ENCODE results near the gene CBS.
"Not testable (repeated sequence)": the region's sequence is repeated elsewhere in the genome, so short reads cannot be mapped to it uniquely, and the experiment has no call there.

The CBS gene

DNA sequence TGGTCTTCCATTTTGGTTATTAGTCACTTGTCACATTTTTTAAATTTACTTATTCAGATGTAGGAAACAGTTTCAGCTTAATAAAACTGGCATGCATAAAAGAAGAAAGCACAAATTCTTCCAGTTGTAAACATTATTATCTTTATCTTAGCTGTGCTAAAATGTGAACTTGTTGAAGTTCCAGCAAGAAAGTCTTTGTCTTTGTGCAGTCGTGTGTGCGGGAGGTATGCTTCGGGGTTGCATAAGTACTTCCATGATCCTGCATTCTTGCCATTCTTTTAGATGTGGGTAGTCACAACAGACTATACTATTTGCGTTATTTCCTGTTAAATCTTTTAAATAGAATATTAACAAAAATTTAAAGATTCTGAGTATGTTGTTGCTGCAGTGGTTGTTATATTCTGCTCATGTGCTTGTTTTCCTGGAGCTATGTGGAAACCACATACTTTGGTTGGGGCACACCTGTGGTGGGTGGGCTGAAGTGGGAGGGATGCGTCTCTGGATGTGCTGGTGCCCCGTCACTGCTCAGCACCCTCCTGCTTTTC is 49.9 kb downstream of the CBS start:
- no peak for DNase-seq (ENCODE audit: low read depth, low spot score)

DNA sequence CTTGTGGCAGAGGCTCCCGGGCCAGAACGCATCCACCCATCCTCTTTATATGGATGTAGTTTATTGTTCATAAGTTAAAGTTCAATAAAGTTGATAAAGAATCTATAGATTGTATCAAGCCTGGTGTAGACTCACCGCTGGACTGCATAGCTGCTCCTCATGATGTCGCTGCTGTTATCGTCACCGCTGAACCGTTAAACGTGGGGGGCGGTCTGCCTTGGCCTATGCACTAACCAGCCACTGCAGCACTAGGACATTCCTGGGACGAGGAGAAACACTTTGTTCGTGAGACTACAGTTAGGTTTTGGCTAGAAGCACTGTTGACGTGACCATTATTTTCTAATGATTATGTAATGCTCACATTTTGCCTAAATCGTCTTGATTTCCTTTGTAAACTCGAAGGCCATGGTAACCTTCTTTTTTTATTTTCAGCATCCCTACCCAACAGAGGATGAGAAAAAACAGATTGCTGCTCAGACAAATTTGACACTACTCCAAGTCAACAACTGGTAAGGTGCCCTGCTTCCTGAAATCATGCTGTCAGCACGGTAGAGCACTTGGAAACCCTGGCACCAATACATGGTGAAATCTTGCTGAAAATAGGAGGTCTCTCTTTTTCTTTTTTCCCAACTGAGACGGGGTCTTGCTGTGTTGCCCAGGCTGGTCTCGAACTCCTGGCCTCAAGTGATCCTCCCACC is 51.0 kb downstream of the CBS start:
- no peak for DNase-seq (ENCODE audit: low read depth, low spot score)

DNA sequence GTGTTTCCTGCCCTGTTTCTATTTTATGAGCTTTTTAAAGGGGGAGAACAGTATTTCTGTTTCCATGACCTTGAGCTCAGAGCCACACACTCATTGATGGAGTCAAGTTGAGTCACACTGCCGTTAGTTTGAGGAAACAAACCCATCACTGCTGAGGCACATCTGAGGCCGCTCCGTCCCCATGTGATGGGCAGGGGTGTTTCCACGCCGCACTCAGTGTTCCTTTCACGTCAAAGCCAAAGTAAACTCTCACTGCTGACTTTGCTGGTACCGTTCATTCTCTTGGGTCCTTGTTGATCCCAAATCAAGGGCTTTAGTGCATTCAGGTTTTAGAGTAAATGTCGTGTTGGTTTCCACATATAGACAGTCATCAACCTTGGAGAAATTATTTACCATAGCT is 52.5 kb downstream of the CBS start:
- DNase-seq (ENCODE audit: low read depth, low spot score), result no peak

DNA sequence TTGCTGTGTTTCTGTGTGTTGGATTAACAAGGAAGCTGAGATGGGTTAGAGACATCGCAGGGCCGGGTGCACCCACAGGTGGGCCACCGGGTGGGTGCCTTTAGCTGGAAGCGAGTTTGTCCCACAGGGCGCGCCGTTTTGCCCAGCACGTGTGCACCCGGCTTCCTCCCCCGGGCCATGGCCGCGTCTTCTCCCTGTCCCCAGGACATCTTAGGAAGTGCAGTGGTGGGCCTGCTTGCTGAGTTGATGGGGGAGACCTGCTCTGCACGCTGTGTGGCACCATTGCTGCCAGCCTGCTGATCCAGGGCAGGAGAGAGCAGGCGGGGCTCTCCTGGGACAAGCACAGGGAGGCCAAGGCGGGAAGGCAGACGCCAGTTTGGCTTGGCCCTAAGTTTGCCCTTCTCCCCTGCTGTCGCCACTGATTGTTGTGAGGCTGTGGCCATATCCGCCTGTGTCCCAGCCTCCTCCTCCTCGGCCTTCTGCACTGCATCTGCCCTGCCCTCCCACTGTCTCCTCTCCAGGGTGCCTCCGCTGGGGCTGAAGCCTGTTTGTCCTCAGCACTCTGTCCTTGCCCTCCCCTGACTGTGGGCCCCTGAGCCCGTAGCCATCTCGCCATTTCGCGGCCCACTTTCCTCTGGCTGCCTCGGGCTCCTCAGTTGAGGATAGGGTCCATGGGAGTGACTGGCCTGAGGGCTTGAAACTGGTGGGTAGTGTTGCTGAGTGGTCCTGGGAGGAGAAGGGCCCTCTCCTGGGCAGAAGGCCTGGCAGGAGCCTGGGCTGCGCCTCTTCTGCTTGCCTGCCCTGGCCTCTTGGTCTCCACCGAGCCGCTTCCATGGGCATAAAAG is 53.7 kb downstream of the CBS start:
- no peak for DNase-seq (ENCODE audit: low read depth, low spot score)

DNA sequence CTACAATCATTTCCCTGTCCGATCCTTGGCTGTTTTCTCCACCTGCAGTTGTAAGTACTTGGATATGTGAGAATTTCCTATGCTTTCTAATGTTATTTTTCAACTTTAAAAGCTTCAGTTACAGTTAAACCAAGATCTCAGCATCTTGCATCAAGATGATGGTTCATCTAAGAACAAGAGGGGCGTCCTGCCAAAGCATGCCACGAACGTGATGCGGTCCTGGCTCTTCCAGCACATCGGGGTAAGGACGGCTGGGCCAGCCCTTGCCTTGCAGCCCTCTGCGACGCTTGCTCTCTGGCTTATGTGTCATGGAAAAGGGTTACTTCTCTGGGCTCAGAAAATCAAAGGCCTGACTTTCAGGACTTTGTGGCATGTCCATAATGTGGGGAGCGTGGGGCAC is 54.4 kb downstream of the CBS start:
- DNase-seq (ENCODE audit: low read depth, low spot score), result no peak

DNA sequence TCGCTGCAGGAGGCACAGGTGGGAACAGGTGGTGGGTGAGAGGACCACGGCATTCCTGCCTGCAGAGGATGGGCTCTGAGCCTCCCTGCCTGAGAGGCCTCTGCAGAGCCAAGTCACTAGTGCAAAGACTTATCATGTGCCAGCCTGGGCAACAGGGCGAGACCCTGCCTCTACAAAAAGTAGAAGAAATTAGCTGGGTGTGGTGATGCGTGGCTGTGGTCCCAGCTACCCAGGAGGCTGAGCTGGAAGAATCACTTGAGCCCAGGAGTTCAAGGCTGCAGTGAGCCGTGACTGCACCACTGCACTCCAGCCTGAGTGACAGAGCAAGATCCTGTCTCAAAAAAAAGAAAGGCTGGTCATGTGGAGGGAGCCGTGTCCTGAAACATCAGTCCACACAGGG is 54.9 kb downstream of the CBS start:
- DNase-seq (ENCODE audit: low read depth, low spot score), result no peak

DNA sequence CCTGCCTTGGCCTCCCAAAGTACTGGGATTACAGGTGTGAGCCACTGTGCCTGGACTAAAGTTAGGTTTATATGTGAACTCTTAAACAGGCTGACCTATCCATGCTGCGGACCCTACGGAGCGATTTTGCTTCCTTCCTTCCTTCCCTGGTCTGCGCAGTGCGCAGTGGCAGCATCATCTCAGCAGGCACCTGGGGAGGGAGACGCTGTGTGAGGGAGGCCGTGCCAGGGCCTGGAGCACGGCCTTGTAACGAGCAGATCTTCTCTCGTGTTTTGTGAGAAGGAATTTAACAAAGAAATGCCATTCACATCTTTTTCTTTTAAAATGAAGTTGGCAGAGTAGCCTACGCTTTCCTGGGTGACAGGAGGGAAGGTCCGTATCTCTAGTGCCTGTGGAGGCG is 55.5 kb downstream of the CBS start:
- no peak for DNase-seq (ENCODE audit: low read depth, low spot score)

DNA sequence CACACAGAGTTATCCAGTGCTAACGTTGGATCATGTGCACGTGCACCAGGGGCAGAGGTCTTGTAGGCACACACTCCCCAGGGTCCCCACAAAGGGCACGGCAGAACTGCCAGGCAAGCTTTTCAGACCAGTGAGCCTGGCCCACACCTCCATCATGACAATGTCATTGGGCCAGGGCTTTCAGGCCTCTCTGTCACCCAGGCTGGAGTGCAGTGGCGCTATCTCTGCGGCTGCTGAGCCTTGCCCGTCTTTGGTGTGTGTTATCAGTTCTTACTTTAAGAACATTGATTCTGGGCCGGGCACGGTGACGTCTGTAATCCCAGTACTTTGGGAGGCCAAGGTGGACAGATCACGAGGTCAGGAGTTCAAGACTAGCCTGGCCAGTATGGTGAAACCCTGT is 57.1 kb downstream of the CBS start:
- DNase-seq (ENCODE audit: low read depth, low spot score), result no peak

DNA sequence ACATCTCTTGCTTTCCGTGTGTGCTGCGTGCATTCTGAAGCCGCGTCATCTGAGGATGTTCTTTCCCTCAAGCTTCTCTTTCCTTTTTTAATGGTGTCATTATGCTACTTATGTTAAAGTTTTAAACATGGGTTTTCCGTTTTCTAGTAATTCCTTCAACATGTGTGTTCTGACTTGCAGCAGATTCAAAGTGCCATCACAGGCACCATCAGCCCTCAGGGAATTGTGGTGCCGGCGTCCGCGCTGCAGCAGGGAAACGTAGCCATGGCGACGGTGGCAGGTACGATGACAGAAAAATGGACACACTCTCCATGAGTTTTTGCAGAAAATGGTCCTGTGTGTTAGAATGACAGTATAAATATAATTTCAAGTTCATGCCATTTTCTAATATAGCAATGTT is 58.9 kb downstream of the CBS start:
- no peak for DNase-seq (ENCODE audit: low read depth, low spot score)

DNA sequence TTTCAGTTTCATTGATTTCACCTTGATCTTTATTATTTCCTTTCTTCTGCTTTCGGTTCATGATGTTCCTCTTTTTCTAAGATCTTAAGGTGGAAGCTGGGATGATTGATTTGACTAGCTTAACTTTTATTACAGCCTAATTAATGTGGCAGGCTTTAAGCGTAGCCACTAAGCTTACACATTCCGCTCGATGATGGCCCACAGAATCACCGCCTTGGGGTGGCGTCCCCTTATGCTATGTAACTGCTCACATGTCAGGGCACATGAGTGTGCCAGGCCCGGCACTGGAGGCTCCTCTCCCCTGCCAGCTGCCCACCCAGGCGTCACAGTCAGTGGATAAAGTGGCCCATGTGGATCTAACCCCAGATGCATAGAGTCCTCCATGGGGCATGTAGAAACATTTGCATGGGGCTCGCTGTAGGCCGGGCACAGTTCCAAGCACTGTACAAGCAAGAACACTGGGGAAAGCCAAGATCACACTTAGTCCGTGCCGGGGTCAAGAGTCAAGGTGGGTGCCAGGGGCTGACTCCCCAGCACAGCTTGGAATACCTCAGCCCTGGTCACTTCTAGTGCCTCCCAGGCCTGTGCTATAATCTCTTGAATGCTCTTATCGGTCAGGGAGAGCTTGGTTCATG is 59.6 kb downstream of the CBS start:
- DNase-seq (ENCODE audit: low read depth, low spot score), result no peak

DNA sequence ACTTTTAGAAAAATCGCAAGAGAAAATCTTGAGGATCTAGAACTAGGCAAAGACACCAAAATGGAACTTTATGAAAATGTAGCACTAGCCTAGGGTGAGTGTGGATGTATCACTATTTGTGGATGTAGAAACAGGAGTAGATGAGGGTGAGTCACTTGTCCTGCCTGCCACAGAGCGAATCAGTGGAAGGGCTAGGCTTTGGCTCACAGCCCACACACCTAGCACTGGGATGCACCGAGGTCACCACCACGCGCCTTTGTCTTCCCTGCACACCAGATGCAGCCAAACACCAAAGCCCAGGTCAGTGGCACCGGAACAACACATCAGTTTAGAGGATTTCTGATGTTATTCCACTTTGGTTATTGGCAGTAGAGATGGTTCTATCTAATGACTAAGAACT is 63.0 kb downstream of the CBS start:
- no peak for DNase-seq (ENCODE audit: low read depth, low spot score)

DNA sequence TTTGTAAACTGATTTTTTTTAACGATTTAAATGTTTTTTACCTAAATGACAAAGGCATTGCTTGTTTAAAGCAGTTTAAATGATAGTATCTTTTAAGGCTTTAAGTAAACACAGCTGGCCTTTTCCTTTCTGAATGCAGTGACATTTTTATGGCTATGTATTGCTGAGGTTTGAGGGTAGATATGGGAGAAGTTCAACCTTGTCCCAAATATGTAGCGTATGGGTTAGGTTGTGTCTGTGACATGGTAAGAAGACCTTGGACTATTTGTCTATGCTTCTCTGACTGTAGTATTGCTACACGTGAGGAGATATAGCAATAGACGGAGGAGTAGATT is 68.8 kb downstream of the CBS start:
- DNase-seq (ENCODE audit: low read depth, low spot score), result no peak

DNA sequence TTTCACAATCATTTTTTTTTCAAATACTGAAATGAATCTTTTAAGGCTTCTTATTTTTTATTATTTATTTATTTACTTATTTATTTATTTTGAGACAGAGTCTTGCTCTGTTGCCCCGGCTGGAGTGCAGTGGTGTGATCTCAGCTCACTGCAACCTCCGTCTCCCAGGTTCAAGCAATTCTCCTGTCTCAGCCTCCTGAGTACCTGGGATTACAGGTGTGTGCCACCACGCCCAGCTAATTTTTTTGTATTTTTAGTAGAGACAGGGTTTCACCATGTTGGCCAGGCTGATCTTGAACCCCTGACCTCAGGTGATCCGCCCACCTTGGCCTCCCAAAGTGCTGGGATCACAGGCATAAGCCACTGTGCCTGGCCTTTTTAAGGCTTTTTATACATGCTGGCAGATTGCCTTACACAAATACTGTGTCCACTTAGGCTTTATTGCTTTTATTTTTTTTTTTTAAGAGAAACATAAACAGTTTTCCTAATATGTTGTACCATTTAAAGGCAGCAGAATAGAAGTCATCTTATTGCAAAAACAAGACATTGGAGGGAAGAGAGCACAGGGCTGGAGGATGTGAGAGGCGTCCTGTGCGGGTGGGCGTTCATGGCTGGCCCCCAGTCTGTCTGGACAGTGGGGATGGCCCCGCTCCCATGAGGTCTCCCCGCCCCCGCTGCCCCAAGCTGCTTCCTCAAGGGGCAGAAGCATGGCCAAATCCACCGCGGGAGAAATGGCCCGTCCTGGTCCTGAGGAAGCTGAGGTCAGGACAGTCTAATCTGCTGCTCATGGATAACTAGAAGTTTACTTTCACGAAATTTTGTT is 69.4 kb downstream of the CBS start:
- not testable (repeated sequence) for DNase-seq (ENCODE audit: low read depth, low spot score)

DNA sequence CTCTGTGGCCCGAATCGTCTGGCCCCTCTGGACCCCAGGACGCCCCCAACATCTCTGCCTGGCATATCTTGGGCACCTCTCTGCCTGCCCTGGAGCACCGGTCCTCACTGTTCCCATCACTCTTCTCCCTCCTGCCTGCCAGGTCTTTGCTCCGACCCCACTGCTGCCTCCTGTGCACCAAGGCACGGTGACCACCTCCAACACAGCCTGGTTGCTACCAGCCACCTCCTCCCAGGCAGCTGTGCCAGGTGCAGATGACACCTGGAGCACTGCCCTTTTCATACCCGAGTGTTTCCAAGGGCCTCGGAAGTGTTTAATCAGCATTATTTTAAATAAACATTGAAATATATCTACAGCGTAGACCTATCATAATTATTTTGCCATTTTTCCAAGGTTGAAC is 70.0 kb downstream of the CBS start:
- DNase-seq (ENCODE audit: low read depth, low spot score), result no peak

DNA sequence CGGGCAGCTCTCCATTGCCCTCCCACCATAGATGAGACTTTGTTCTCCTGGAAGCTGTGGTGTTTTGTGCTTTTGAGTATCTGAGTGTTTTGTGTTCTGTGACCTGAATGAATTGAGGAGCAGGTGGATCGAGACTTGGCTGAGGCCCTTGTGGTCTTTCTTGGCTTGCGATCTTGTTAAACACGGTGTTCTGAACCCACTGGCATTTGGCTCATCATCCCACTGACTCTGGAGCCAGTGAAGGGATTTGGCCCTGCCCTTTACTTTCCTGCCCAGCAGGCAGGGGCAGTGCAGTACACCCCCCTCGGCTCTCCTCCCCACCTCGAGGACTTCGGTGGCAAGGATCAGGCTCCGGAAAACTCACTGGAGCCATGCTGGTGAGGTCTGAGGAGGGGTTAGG is 70.7 kb downstream of the CBS start:
- DNase-seq (ENCODE audit: low read depth, low spot score), result no peak
